GM19193 (cell line): ENCODE results near the gene ORC2.

Source experiments
- POLR2A ChIP-seq: IDR thresholded peaks from 4 replicates; pipeline ENCODE4 v1.6.1; 2011; ENCODE audit not compliant: insufficient read depth, insufficient read length; ENCODE audit errors: extremely low read depth

Gene ORC2

GRCh38 chr2:200945395-200945729 is 18.1 kb downstream of the ORC2 start:
- no peak for TF ChIP-seq POLR2A

GRCh38 chr2:200944467-200945394 is 18.7 kb downstream of the ORC2 start:
- TF ChIP-seq POLR2A = no peak

GRCh38 chr2:200943527-200944105 is 19.8 kb downstream of the ORC2 start:
- TF ChIP-seq POLR2A = no peak

GRCh38 chr2:200939832-200940231 is 23.6 kb downstream of the ORC2 start:
- no peak for TF ChIP-seq POLR2A

GRCh38 chr2:200930947-200931626 is 32.4 kb downstream of the ORC2 start:
- no peak for TF ChIP-seq POLR2A

- no peak for TF ChIP-seq POLR2A
These were observed 33.9 kb downstream of the ORC2 start for GRCh38 chr2:200929334-200930249.

GRCh38 chr2:200922439-200922838 is 41.0 kb downstream of the ORC2 start:
- no peak for TF ChIP-seq POLR2A

- TF ChIP-seq POLR2A = no peak
These were observed 49.8 kb downstream of the ORC2 start for GRCh38 chr2:200913654-200914053.

- TF ChIP-seq POLR2A = no peak
These were observed 53.5 kb downstream of the ORC2 start for GRCh38 chr2:200909958-200910357.

- no peak for TF ChIP-seq POLR2A
These were observed 57.7 kb downstream of the ORC2 start for GRCh38 chr2:200905618-200906296.

GRCh38 chr2:200901459-200902072 is 61.9 kb downstream of the ORC2 start:
- TF ChIP-seq POLR2A = no peak

- no peak for TF ChIP-seq POLR2A
These were observed 64.0 kb downstream of the ORC2 start for GRCh38 chr2:200899482-200899881.

- peak; percentile 80 for TF ChIP-seq POLR2A
These were observed 74.5 kb downstream of the ORC2 start, which contains the start of the genes NIF3L1 and PPIL3 for GRCh38 chr2:200888704-200889625. Gene NIF3L1 (plus strand): TSS chr2:200889371. CDS start chr2:200891944, 2,573 bp downstream. Gene PPIL3 (minus strand): TSS chr2:200889077. CDS start chr2:200887615, 1,462 bp downstream.
